ENCODE results near the gene KRT73. TPM values are rescaled to one million over a fixed set of nuclear protein-coding genes. Genes with fewer than 3 reads are reported as not detected.
A peak's percentile ranks its signal among the peaks of the same experiment; 100 is the strongest.

KRT73 gene
- total RNA-seq, 3 donors from 2014 or later = not detected

GRCh38 chr12:52580496-52580895, 37.9 kb downstream of the KRT73 start:
- H3K27me3 ChIP-seq = no peaks in the 10 kb centered on the region
- TF ChIP-seq POLR2AphosphoS5 (IDR thresholded peaks at IDR 0.05) (no peak), CTCF (IDR thresholded peaks at IDR 0.05) (no peak), POLR2A (IDR thresholded peaks at IDR 0.05) (no peak)
- peak overlapping the region; percentile 74 to 78 for H3K27ac ChIP-seq
- intact Hi-C loops (cut with DNase I; ENCODE audit: low total_unique reads) = loop anchor here (5.0 kb wide), 1 partner anchor 297 kb away; no protein-coding TSS in a partner anchor
- no peak overlapping the region for H3K4me3 ChIP-seq
- no peaks in the 10 kb centered on the region for H3K4me1 ChIP-seq
- no peaks in the 10 kb centered on the region for H3K9me3 ChIP-seq
- no peaks in the 10 kb centered on the region for H3K36me3 ChIP-seq
- DNase-seq (ENCODE audit: low spot score in 2 of 2) = no peak

DNA sequence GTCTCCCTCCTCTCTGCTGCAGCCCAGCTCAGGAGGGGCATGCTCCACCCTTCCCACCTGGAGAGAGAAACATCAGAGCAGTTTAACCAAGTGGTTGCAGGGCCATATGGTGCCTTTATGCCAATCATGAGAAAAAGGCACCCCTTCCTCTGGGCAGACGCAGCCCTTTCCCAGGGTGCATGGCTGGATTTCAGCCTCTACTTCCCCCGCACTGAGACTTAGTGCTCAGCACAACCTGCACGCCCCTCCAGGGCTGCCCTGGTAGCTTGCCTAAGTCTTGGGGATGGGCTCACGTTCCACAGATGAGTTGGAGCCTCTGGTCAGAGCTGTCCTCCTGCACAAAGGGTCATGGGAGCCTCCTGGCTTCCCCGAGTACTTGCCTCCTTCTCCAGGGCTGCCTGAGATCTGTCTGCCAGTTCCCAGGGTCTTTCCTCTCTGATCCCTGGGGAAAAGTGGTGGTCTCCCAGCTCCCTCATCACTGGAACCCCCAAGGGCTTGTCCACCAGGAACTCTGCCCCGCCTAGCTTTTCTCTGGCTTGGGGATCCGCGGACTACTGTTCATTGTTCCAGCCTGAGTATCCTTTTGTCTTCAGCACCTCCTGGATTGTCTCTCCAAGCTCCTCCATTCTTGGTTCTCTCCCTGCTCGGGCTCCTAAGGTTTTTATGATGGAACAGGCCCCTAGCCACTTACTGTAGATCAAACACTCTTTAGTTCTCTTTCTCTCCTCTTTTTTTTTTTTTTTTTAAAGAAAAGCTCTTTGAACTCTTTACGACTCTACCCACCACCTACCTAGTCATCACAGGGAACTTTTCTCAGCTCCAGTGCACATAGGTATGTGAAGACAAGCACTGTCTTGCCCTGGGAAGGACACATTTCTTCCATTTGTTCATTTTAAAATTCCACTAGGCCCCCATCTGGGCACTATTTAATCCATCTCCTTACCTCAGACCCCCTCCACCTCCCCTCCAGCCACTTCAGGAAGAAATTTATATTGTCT, 38.6 kb downstream of the KRT73 start:
- intact Hi-C loops (cut with DNase I; ENCODE audit: low total_unique reads) = loop anchor here (5.0 kb wide), 1 partner anchor 298 kb away; no protein-coding TSS in a partner anchor
- H3K27ac ChIP-seq = peak overlapping the region; percentile 76 to 78

DNA sequence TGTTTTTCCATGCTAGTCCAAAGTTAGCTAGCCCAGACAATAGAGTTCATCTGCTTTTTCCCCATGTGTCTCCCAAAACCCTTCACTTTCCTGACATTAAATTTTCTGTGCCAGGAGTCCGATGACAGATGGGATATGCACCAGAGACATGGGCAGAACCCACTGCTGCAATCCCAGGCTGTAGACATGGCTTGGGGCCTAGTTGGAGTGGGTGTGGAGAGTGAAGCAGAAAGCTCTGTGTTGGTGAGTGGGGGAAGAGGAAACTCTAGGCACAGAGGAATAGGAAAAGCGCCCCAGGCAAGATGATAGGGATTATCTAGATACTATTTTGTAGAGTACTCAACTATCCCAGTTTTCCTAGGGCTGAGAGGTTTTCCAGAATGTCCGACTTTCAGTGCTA, 39.9 kb downstream of the KRT73 start:
- Histone ChIP-seq H3K9me3 (no peaks in the 10 kb centered on the region), H3K4me1 (no peaks in the 10 kb centered on the region), H3K27ac (peak overlapping the region; percentile 4 to 32), H3K4me3 (no peak overlapping the region), H3K27me3 (no peaks in the 10 kb centered on the region), H3K36me3 (no peaks in the 10 kb centered on the region)
- intact Hi-C loops (cut with DNase I; ENCODE audit: low total_unique reads) = no loop called here
- TF ChIP-seq POLR2A (IDR thresholded peaks at IDR 0.05) (no peak), POLR2AphosphoS5 (IDR thresholded peaks at IDR 0.05) (no peak), CTCF (IDR thresholded peaks at IDR 0.05) (no peak)
- DNase-seq (ENCODE audit: low spot score in 2 of 2) = no peak

More for the DNA sequence above, 38.6 kb downstream of the KRT73 start:
- H3K4me3 ChIP-seq = no peak overlapping the region
- no peaks in the 10 kb centered on the region for H3K27me3 ChIP-seq
- TF ChIP-seq POLR2AphosphoS5 (IDR thresholded peaks at IDR 0.05) (no peak), CTCF (IDR thresholded peaks at IDR 0.05) (no peak), POLR2A (IDR thresholded peaks at IDR 0.05) (no peak)
- no peaks in the 10 kb centered on the region for H3K4me1 ChIP-seq
- H3K36me3 ChIP-seq = no peaks in the 10 kb centered on the region
- H3K9me3 ChIP-seq = no peaks in the 10 kb centered on the region
- peak in 1 of 2 donors; percentile 35 for DNase-seq (ENCODE audit: low spot score in 2 of 2)

- TF ChIP-seq CTCF (IDR thresholded peaks at IDR 0.05) = no peak
- no peak for TF ChIP-seq POLR2A (IDR thresholded peaks at IDR 0.05)
- no peak for TF ChIP-seq POLR2AphosphoS5 (IDR thresholded peaks at IDR 0.05)
- H3K4me1 ChIP-seq = no peaks in the 10 kb centered on the region
- H3K27me3 ChIP-seq = no peaks in the 10 kb centered on the region
- intact Hi-C loops (cut with DNase I; ENCODE audit: low total_unique reads) = no loop called here
- no peaks in the 10 kb centered on the region for H3K9me3 ChIP-seq
- H3K4me3 ChIP-seq = no peak overlapping the region
- no peaks in the 10 kb centered on the region for H3K36me3 ChIP-seq
- DNase-seq (ENCODE audit: low spot score in 2 of 2) = no peak
- no peak overlapping the region for H3K27ac ChIP-seq
Measured at GRCh38 chr12:52577316-52577715, 41.0 kb downstream of the KRT73 start.

- intact Hi-C loops (cut with DNase I; ENCODE audit: low total_unique reads) = no loop called here
- H3K27ac ChIP-seq = no peak overlapping the region
Measured at GRCh38 chr12:52575948-52576347, 42.4 kb downstream of the KRT73 start.

More at GRCh38 chr12:52575948-52576347, 42.4 kb downstream of the KRT73 start:
- Histone ChIP-seq H3K4me1 (no peaks in the 10 kb centered on the region), H3K27me3 (no peaks in the 10 kb centered on the region), H3K9me3 (no peaks in the 10 kb centered on the region), H3K36me3 (no peaks in the 10 kb centered on the region), H3K4me3 (no peak overlapping the region)
- DNase-seq (ENCODE audit: low spot score in 2 of 2) = no peak
- TF ChIP-seq POLR2AphosphoS5 (IDR thresholded peaks at IDR 0.05) (no peak), POLR2A (IDR thresholded peaks at IDR 0.05) (no peak), CTCF (IDR thresholded peaks at IDR 0.05) (no peak)
